KG1 (cell line): ENCODE measurements around the gene CCNA1.

Experiments used
- DNase-seq: peaks from one replicate; lab custom pipeline; 2025; lab: John Stamatoyannopoulos, UW

CCNA1 gene

GRCh38 chr13:36454121-36454520 is 21.8 kb downstream of the CCNA1 start:
- DNase-seq, result no peak

GRCh38 chr13:36454987-36455386 is 22.7 kb downstream of the CCNA1 start:
- no peak for DNase-seq

GRCh38 chr13:36456577-36456976 is 24.3 kb downstream of the CCNA1 start:
- no peak for DNase-seq

DNA sequence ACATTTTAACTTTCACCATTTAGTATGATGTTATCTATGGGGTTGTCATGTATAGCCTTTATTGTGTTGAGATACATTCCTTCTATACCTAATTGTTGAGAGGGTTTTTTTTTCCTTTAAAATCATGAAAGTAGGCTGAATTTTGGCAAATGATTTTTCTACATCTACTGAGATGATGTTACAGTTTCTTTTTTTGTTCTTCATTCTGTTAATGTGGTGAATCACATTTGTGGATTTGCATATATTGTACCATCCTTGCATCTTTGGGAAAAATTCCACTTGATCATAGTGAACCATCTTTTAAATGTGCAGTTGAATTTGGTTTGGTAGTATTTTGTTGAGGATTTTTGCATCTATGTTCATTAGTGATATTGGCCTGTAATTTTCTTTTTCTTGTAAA is 29.2 kb downstream of the CCNA1 start:
- no peak for DNase-seq

- no peak for DNase-seq
These were observed 43.2 kb downstream of the CCNA1 start for GRCh38 chr13:36475468-36475867.

- DNase-seq, result no peak
These were observed 44.4 kb downstream of the CCNA1 start for GRCh38 chr13:36476661-36477060.

- DNase-seq, result no peak
These were observed 48.6 kb downstream of the CCNA1 start for GRCh38 chr13:36480726-36481427.

DNA sequence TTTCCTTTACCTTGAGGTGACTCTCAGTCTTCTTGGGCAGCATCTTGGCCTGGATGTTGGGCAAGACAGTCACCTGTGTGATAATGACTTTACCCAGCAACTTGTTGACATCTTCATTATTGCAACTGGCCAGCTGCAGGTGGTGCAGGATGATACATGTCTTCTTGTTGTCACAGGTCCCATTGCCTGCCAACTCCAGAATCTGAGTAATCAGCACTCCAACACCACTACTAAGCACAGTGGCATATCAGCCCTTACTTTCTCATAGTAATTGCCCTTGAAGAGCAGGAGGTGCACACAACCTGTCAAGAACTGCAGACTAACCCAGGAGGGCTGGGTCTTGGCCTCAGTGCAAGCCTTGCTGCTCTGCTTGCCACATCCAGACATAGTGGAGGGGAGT is 57.8 kb downstream of the CCNA1 start:
- no peak for DNase-seq
